HepG2 (cell line): ENCODE data around the gene SLC13A5. TPM values are rescaled to one million over a fixed set of nuclear protein-coding genes. Genes with fewer than 3 reads are reported as not detected.

Experiments
- AGO2 ChIP-seq: fragments of 200-400 bp; formaldehyde crosslinking; optimal IDR thresholded peaks from 2 replicates; pipeline ENCODE3; 2017; ENCODE audit warnings: mild to moderate bottlenecking, low read depth, low read length, moderate library complexity
- CHCHD3 ChIP-seq: sonication (generic); formaldehyde crosslinking; IDR thresholded peaks from 2 replicates; pipeline ENCODE4 v1.8.0; 2022; ENCODE audit warnings: mild to moderate bottlenecking, missing genetic modification reagents, moderate library complexity
- ETV6 ChIP-seq: sonication (generic); formaldehyde crosslinking; conservative IDR thresholded peaks from 2 replicates; pipeline ENCODE4 v1.4.0; 2020; ENCODE audit warnings: missing genetic modification reagents
- GTF3A ChIP-seq: sonication (generic); formaldehyde crosslinking; conservative IDR thresholded peaks from 2 replicates; pipeline ENCODE4 v1.4.0; 2020; ENCODE audit warnings: mild to moderate bottlenecking, missing genetic modification reagents
- HMGXB3 ChIP-seq: sonication (generic); formaldehyde crosslinking; IDR thresholded peaks from 2 replicates; pipeline ENCODE4 v1.4.0; 2020; ENCODE audit warnings: missing genetic modification reagents, borderline replicate concordance
- MAFG ChIP-seq: sonication (generic); formaldehyde crosslinking; IDR thresholded peaks from 2 replicates; pipeline ENCODE4 v1.5.1; 2020; ENCODE audit warnings: mild to moderate bottlenecking, missing genetic modification reagents
- NPAS2 ChIP-seq: sonication (generic); formaldehyde crosslinking; IDR thresholded peaks from 2 replicates; pipeline ENCODE4 v1.8.0; 2022; ENCODE audit warnings: mild to moderate bottlenecking, missing genetic modification reagents, borderline replicate concordance
- NR2C2 ChIP-seq: sonication (generic); formaldehyde crosslinking; IDR thresholded peaks from 2 replicates; pipeline ENCODE4 v1.4.0; 2020; ENCODE audit warnings: missing genetic modification reagents, mild to moderate bottlenecking, moderate library complexity, borderline replicate concordance
- POLR2AphosphoS2 ChIP-seq: IDR thresholded peaks from 2 replicates; pipeline ENCODE4 v1.6.1; 2011; ENCODE audit warnings: low read depth, low read length, improper control_type of control experiment
- RXRB ChIP-seq: IDR thresholded peaks from 2 replicates; pipeline ENCODE4 v1.6.1; 2016; ENCODE audit warnings: borderline replicate concordance, missing genetic modification reagents, missing compliant biosample characterization
- SKIL ChIP-seq: sonication (generic); formaldehyde crosslinking; IDR thresholded peaks from 2 replicates; pipeline ENCODE4 v1.8.0; 2022; ENCODE audit warnings: missing genetic modification reagents, mild to moderate bottlenecking, moderate library complexity, borderline replicate concordance
- SMARCE1 ChIP-seq: fragments of 450-650 bp; IDR thresholded peaks from 2 replicates; pipeline ENCODE4 v1.6.1; 2017; ENCODE audit warnings: borderline replicate concordance
- STAT5B ChIP-seq: sonication (generic); formaldehyde crosslinking; IDR thresholded peaks from 2 replicates; pipeline ENCODE4 v1.4.0; 2020; ENCODE audit warnings: missing genetic modification reagents
- TGIF2 ChIP-seq: IDR thresholded peaks from 2 replicates; pipeline ENCODE4 v1.6.1; 2016; ENCODE audit warnings: control low read depth, missing compliant biosample characterization
- ZBTB7A ChIP-seq: sonication (generic); formaldehyde crosslinking; IDR thresholded peaks from 2 replicates; pipeline ENCODE4 v1.8.0; 2022; ENCODE audit warnings: mild to moderate bottlenecking, missing genetic modification reagents
- ZNF317 ChIP-seq: sonication (generic); formaldehyde crosslinking; IDR thresholded peaks from 2 replicates; pipeline ENCODE4 v1.5.0; 2020; ENCODE audit warnings: mild to moderate bottlenecking, missing genetic modification reagents
- ZNF383 ChIP-seq: sonication (generic); formaldehyde crosslinking; IDR thresholded peaks from 2 replicates; pipeline ENCODE4 v1.4.0; 2020; ENCODE audit warnings: missing genetic modification reagents, mild to moderate bottlenecking, borderline replicate concordance
- ZNF687 ChIP-seq: sonication (generic); formaldehyde crosslinking; IDR thresholded peaks from 2 replicates; pipeline ENCODE4 v1.5.1; 2020; ENCODE audit warnings: mild to moderate bottlenecking, missing genetic modification reagents, moderate library complexity
- ZNF768 ChIP-seq: sonication (generic); formaldehyde crosslinking; IDR thresholded peaks from 2 replicates; pipeline ENCODE4 v1.4.0; 2020; ENCODE audit warnings: missing genetic modification reagents
- polyA plus RNA-seq, 8 experiments: library from polyadenylated mRNA; depleted of rRNA in 3 of 8; stranded (reverse) in 7 of 8; unstranded in 1 of 8; fragments of >200 nt; fragmentation: Illumina TruSeq in 4 of 8; extraction: Trizol in 4 of 8; gene quantifications; 2 replicates each; pipeline versions ENCODE4 v1.2.1 to v1.2.3, GENCODE V29; 2011 to 2016; ENCODE audit warnings: low read depth in 4 of 8, missing spikeins in 1 of 8, mixed read lengths in 1 of 8; ENCODE audit not compliant: insufficient read depth in 1 of 8
- total RNA-seq, 5 experiments: library from RNA; depleted of rRNA; stranded (reverse); fragments of >200 nt; fragmentation: Illumina TruSeq; extraction: Trizol; gene quantifications; 2 replicates each; pipeline ENCODE4 v1.2.3, GENCODE V29; 2016; ENCODE audit warnings: low read depth in 1 of 5

SLC13A5 gene
- total and polyA plus RNA-seq, 2 of the 13 experiments (the other 11 are each of a cell fraction or from before 2014, with no cell fraction given), result 42.8 to 310 TPM

GRCh38 chr17:6639586-6640535 lies 73.3 kb downstream of the SLC13A5 start (continued):
- TF ChIP-seq HMGXB3 (no peak), TGIF2 (CRISPR knock-in tag) (no peak), ZNF383 (no peak), ZNF768 (CRISPR knock-in tag) (no peak), NPAS2 (no peak), RXRB (CRISPR knock-in tag) (no peak), ZBTB7A (CRISPR knock-in tag) (no peak), ZNF687 (CRISPR knock-in tag) (no peak), CHCHD3 (no peak; the same call in 1 of the 2 replicates), MAFG (no peak), NR2C2 (CRISPR knock-in tag) (no peak), STAT5B (CRISPR knock-in tag) (no peak), AGO2 (peak; percentile 4), GTF3A (no peak), POLR2AphosphoS2 (no peak), SKIL (CRISPR knock-in tag) (no peak), ETV6 (CRISPR knock-in tag) (no peak), SMARCE1 (no peak), ZNF317 (CRISPR knock-in tag) (no peak)
